ENCODE results near the gene C11orf21. TPM values are rescaled to one million over a fixed set of nuclear protein-coding genes. Genes with fewer than 3 reads are reported as not detected.

The C11orf21 gene
- total and polyA plus RNA-seq, 2 of the 8 experiments (the other 6 are each of a cell fraction or from before 2014, with no cell fraction given), result not detected

- TF ChIP-seq CHD7 (IDR thresholded peaks at IDR 0.05; ENCODE audit: insufficient replicate concordance, low read length) (no peak), EZH2 (IDR thresholded peaks at IDR 0.05; ENCODE audit: low read depth, low read length, severe bottlenecking) (no peak), CHD1 (IDR thresholded peaks at IDR 0.05; ENCODE audit: low read depth, low read length) (no peak), SIRT6 (IDR thresholded peaks at IDR 0.05; ENCODE audit: low read length) (no peak), EP300 (IDR thresholded peaks at IDR 0.05; ENCODE audit: borderline replicate concordance in 1 of 2, low read depth in 2 of 2, low read length in 2 of 2) (no peak), CHD2 (IDR thresholded peaks at IDR 0.05; ENCODE audit: low read length) (no peak), SP4 (IDR thresholded peaks at IDR 0.05; ENCODE audit: low read length) (no peak), ASH2L (IDR thresholded peaks at IDR 0.05; ENCODE audit: low read length) (no peak)
Measured at GRCh38 chr11:2259897-2260451, 41.7 kb downstream of the C11orf21 start (continued).

Measured in H1 (cell line).